HEK293 (cell line): Measurements from ENCODE around the gene CFAP157.

Experiments used
- CTCF ChIA-PET: fragments of 350-600 bp; formaldehyde crosslinking; extraction: SDS; loops from one replicate; lab custom pipeline; 2021; ENCODE audit warnings: antibody characterized with exemption; lab: Yijun Ruan, JAX
- POLR2A ChIA-PET: fragments of 300-600 bp; formaldehyde crosslinking; extraction: SDS; loops from one replicate; lab custom pipeline; 2020; ENCODE audit warnings: antibody characterized with exemption, inconsistent platforms; lab: Yijun Ruan, JAX
- H3K27ac ChIP-seq: fragments of 200-500 bp; sonication (Bioruptor generic); 2 replicates; pipeline ENCODE4 v1.5.1; 2014; ENCODE audit warnings: low read depth, low read length, control low read depth, inconsistent platforms; ENCODE audit errors: extremely low read depth
- H3K36me3 ChIP-seq, 2 experiments: fragments of 200-500 bp in 1 of 2; sonication (Bioruptor generic) in 1 of 2; 1 replicate in 1 of 2; 2 replicates in 1 of 2; pipeline ENCODE4 v1.5.1; 2014 to 2017; ENCODE audit warnings: inconsistent platforms in 2 of 2, low read length in 2 of 2; ENCODE audit not compliant: control insufficient read depth in 2 of 2, insufficient read depth in 1 of 2
- H3K4me1 ChIP-seq: fragments of 200-500 bp; sonication (Bioruptor generic); 2 replicates; pipeline ENCODE4 v1.5.1; 2014; ENCODE audit warnings: mild to moderate bottlenecking, low read length, inconsistent platforms; ENCODE audit not compliant: control insufficient read depth, insufficient read depth
- H3K4me3 ChIP-seq: 2 replicates; pipeline ENCODE4 v1.5.1; 2011; ENCODE audit warnings: low read depth, mild to moderate bottlenecking, control low read depth, low read length, moderate library complexity
- H3K9me3 ChIP-seq: fragments of 200-500 bp; sonication (Bioruptor generic); 2 replicates; pipeline ENCODE4 v1.5.1; 2014; ENCODE audit warnings: low read depth, low read length, inconsistent platforms; ENCODE audit not compliant: control insufficient read depth, insufficient read depth
- BCL11A ChIP-seq: fragments of 450-650 bp; formaldehyde crosslinking; IDR thresholded peaks from 2 replicates; pipeline ENCODE4 v1.5.1; 2016; ENCODE audit warnings: low read depth, missing biosample characterization, missing genetic modification characterization
- GLIS1 ChIP-seq: fragments of 450-650 bp; formaldehyde crosslinking; IDR thresholded peaks from 2 replicates; pipeline ENCODE4 v1.5.1; 2016; ENCODE audit warnings: missing biosample characterization, missing genetic modification characterization
- HOXC10 ChIP-seq: sonication (generic); formaldehyde crosslinking; IDR thresholded peaks from 2 replicates; pipeline ENCODE4 v1.8.1; 2023; ENCODE audit warnings: mild to moderate bottlenecking, missing genetic modification reagents
- KLF8 ChIP-seq: fragments of 450-650 bp; formaldehyde crosslinking; IDR thresholded peaks from 2 replicates; pipeline ENCODE4 v1.5.1; 2016; ENCODE audit warnings: missing biosample characterization, missing genetic modification characterization
- PRDM6 ChIP-seq: fragments of 450-650 bp; formaldehyde crosslinking; IDR thresholded peaks from 2 replicates; pipeline ENCODE4 v1.5.1; 2017; ENCODE audit warnings: missing biosample characterization, missing genetic modification characterization
- SP2 ChIP-seq: fragments of 450-650 bp; formaldehyde crosslinking; IDR thresholded peaks from 2 replicates; pipeline ENCODE4 v1.5.1; 2016; ENCODE audit warnings: missing biosample characterization, missing genetic modification characterization
- ZBTB17 ChIP-seq: fragments of 450-650 bp; formaldehyde crosslinking; IDR thresholded peaks from 2 replicates; pipeline ENCODE4 v1.5.1; 2016; ENCODE audit warnings: missing biosample characterization, missing genetic modification characterization
- ZNF112 ChIP-seq: fragments of 450-650 bp; formaldehyde crosslinking; IDR thresholded peaks from 2 replicates; pipeline ENCODE4 v1.5.0; 2017; ENCODE audit warnings: missing biosample characterization, missing genetic modification characterization
- ZNF121 ChIP-seq: fragments of 450-650 bp; formaldehyde crosslinking; IDR thresholded peaks from 2 replicates; pipeline ENCODE4 v1.5.1; 2016; ENCODE audit warnings: missing biosample characterization, missing genetic modification characterization
- ZNF18 ChIP-seq: fragments of 450-650 bp; formaldehyde crosslinking; IDR thresholded peaks from 2 replicates; pipeline ENCODE4 v1.5.1; 2016; ENCODE audit warnings: missing biosample characterization, missing genetic modification characterization
- ZNF202 ChIP-seq: fragments of 450-650 bp; formaldehyde crosslinking; IDR thresholded peaks from 2 replicates; pipeline ENCODE4 v1.5.1; 2016; ENCODE audit warnings: missing biosample characterization, missing genetic modification characterization, borderline replicate concordance
- ZNF274 ChIP-seq, 2 experiments: fragments of 200-500 bp in 1 of 2; fragments of 450-650 bp in 1 of 2; sonication (Bioruptor generic) in 1 of 2; formaldehyde crosslinking in 1 of 2; IDR thresholded peaks; 2 replicates each; pipeline versions ENCODE4 v1.5.1 to v1.6.1; 2014 to 2016; ENCODE audit warnings: borderline replicate concordance in 1 of 2, inconsistent platforms in 1 of 2, low read length in 1 of 2, missing biosample characterization in 1 of 2, missing genetic modification characterization in 1 of 2
- ZNF335 ChIP-seq: fragments of 450-650 bp; formaldehyde crosslinking; conservative IDR thresholded peaks from 2 replicates; pipeline ENCODE4 v1.5.1; 2016; ENCODE audit warnings: missing biosample characterization, missing genetic modification characterization
- ZNF426 ChIP-seq: fragments of 450-650 bp; formaldehyde crosslinking; IDR thresholded peaks from 2 replicates; pipeline ENCODE4 v1.5.1; 2017; ENCODE audit warnings: missing biosample characterization, missing genetic modification characterization, mild to moderate bottlenecking, inconsistent platforms, moderate library complexity
- ZNF561 ChIP-seq: fragments of 450-650 bp; IDR thresholded peaks from 2 replicates; pipeline ENCODE4 v1.5.1; 2018; ENCODE audit warnings: missing biosample characterization, missing genetic modification characterization, borderline replicate concordance
- ZNF596 ChIP-seq: fragments of 450-650 bp; IDR thresholded peaks from 2 replicates; pipeline ENCODE4 v1.5.0; 2018; ENCODE audit warnings: missing biosample characterization, mild to moderate bottlenecking, missing genetic modification characterization, moderate library complexity
- ZNF623 ChIP-seq: fragments of 450-650 bp; formaldehyde crosslinking; IDR thresholded peaks from 2 replicates; pipeline ENCODE4 v1.5.1; 2016; ENCODE audit warnings: missing biosample characterization, missing genetic modification characterization
- ZNF660 ChIP-seq: fragments of 450-650 bp; IDR thresholded peaks from 2 replicates; pipeline ENCODE4 v1.5.1; 2018; ENCODE audit warnings: missing biosample characterization, mild to moderate bottlenecking, missing genetic modification characterization
- ZNF677 ChIP-seq: fragments of 450-650 bp; IDR thresholded peaks from 2 replicates; pipeline ENCODE4 v1.5.0; 2018; ENCODE audit warnings: missing biosample characterization, mild to moderate bottlenecking, missing genetic modification characterization, moderate library complexity
- ZNF76 ChIP-seq: fragments of 450-650 bp; formaldehyde crosslinking; IDR thresholded peaks from 2 replicates; pipeline ENCODE4; 2016; ENCODE audit warnings: low read depth, missing biosample characterization, missing genetic modification characterization, borderline replicate concordance
- ZNF792 ChIP-seq: fragments of 450-650 bp; formaldehyde crosslinking; IDR thresholded peaks from 2 replicates; pipeline ENCODE4 v1.5.1; 2016; ENCODE audit warnings: missing biosample characterization, missing genetic modification characterization
- ZSCAN23 ChIP-seq: fragments of 450-650 bp; formaldehyde crosslinking; IDR thresholded peaks from 2 replicates; pipeline ENCODE4 v1.5.1; 2016; ENCODE audit warnings: missing biosample characterization, missing genetic modification characterization
- TF ChIP-seq, protein P1 (sequence below): fragments of 450-650 bp; formaldehyde crosslinking; IDR thresholded peaks from 2 replicates; pipeline ENCODE4 v1.5.1; 2016; ENCODE audit warnings: missing biosample characterization, missing genetic modification characterization
- TF ChIP-seq, protein P2 (sequence below): fragments of 450-650 bp; formaldehyde crosslinking; IDR thresholded peaks from 2 replicates; pipeline ENCODE4 v1.5.1; 2016; ENCODE audit warnings: missing biosample characterization, missing genetic modification characterization
- TF ChIP-seq, protein P3 (sequence below): fragments of 450-650 bp; formaldehyde crosslinking; IDR thresholded peaks from 2 replicates; pipeline ENCODE4 v1.5.1; 2016; ENCODE audit warnings: missing biosample characterization, missing genetic modification characterization

The CFAP157 gene

GRCh38 chr9:127753622-127754021 is 46.8 kb downstream of the CFAP157 start:
- TF ChIP-seq ZNF596 (tag by site-specific recombination) (no peak), ZNF335 (tag by site-specific recombination) (no peak), KLF8 (tag by site-specific recombination) (no peak), ZNF112 (tag by site-specific recombination) (no peak), ZNF18 (no peak), ZNF202 (tag by site-specific recombination) (no peak), GLIS1 (no peak), ZNF677 (no peak), ZNF660 (tag by site-specific recombination) (no peak), BCL11A (tag by site-specific recombination) (no peak), ZNF623 (no peak), ZNF76 (tag by site-specific recombination) (no peak)
- TF ChIP-seq, protein P1, sequence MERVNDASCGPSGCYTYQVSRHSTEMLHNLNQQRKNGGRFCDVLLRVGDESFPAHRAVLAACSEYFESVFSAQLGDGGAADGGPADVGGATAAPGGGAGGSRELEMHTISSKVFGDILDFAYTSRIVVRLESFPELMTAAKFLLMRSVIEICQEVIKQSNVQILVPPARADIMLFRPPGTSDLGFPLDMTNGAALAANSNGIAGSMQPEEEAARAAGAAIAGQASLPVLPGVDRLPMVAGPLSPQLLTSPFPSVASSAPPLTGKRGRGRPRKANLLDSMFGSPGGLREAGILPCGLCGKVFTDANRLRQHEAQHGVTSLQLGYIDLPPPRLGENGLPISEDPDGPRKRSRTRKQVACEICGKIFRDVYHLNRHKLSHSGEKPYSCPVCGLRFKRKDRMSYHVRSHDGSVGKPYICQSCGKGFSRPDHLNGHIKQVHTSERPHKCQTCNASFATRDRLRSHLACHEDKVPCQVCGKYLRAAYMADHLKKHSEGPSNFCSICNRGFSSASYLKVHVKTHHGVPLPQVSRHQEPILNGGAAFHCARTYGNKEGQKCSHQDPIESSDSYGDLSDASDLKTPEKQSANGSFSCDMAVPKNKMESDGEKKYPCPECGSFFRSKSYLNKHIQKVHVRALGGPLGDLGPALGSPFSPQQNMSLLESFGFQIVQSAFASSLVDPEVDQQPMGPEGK (tag by site-specific recombination): no peak
- TF ChIP-seq, protein P2, sequence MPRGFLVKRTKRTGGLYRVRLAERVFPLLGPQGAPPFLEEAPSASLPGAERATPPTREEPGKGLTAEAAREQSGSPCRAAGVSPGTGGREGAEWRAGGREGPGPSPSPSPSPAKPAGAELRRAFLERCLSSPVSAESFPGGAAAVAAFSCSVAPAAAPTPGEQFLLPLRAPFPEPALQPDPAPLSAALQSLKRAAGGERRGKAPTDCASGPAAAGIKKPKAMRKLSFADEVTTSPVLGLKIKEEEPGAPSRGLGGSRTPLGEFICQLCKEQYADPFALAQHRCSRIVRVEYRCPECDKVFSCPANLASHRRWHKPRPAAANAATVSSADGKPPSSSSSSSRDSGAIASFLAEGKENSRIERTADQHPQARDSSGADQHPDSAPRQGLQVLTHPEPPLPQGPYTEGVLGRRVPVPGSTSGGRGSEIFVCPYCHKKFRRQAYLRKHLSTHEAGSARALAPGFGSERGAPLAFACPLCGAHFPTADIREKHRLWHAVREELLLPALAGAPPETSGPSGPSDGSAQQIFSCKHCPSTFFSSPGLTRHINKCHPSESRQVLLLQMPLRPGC (tag by site-specific recombination): no peak
- CTCF ChIA-PET: interaction anchor here (0.6 to 2.0 kb wide), 2 partner anchors 19 to 189 kb away, joined by 4 to 8 read pairs; partner anchors contain the start of gene TOR2A
- H3K36me3 ChIP-seq: no peaks in the 10 kb centered on the region
- H3K4me3 ChIP-seq: no peak overlapping the region
- H3K4me1 ChIP-seq: 0 out of 2 replicates have a peak, but pooled peaks cover 2% of the 10 kb centered on the region
- no peak overlapping the region for H3K27ac ChIP-seq
- POLR2A ChIA-PET: interaction anchor here (1.1 kb wide), 1 partner anchor 18 kb away, joined by 5 read pairs; no protein-coding TSS in a partner anchor
- H3K9me3 ChIP-seq: no peaks in the 10 kb centered on the region

DNA sequence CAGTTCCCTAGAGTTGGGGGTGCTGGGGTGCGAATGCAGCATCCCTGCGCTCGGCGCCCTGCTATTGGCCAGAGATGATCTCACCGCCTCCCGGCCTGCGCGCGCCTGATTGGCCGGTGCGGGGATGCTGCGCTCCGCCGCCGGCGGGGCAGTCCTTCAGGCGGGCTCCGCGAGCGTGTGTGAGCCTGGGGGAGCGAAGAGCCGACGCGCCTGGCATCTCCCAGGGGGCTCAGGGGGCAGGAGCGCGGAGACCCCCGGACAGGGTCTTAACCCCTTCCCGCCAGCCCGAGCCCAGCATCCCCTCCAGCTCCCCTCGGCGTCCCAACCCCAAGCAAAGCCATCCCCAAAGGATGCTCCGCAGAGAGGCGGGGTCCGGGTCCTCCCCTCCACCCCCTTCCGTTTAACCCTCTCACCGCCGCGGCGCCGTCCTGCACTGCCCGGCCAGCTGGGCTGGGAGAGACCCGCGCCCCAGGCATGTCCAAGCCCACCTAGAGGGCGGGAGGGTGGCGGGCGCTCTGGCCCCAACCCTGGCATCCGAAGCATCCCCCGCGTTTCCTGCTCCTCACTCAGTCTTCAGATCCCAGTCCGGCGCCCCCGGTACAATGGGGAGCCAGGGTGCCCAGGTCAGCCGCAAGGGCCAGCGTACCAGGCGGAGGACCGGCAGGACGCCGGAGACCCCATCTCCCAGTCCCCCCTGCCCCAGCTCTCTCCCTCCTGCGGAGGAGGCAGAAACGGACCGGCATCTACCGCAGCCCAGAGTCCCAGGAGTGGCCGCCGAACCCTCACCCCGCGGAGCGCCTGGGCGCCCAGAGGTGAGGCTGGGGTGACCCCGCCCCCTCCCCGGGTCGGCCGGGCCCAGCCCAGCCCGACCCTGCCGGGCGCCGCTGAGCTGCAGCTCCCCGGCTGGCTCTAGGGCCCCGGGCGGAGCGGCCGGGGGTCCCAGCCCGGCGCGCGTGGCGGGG is 47.6 kb downstream of the CFAP157 start:
- CTCF ChIA-PET: interaction anchor here (0.6 to 2.0 kb wide), 2 partner anchors 20 to 188 kb away, joined by 4 to 8 read pairs; partner anchors contain the start of gene TOR2A
- Histone ChIP-seq H3K36me3 (no peaks in the 10 kb centered on the region), H3K4me3 (peak overlapping the region; percentile 30), H3K9me3 (no peaks in the 10 kb centered on the region), H3K27ac (no peak overlapping the region; the same call in 1 of the 2 replicates), H3K4me1 (0 out of 2 replicates have a peak, but pooled peaks cover 2% of the 10 kb centered on the region)
- POLR2A ChIA-PET: interaction anchor here (1.1 kb wide), 1 partner anchor 17 kb away, joined by 5 read pairs; no protein-coding TSS in a partner anchor
- TF ChIP-seq ZNF121 (no peak), ZSCAN23 (tag by site-specific recombination) (no peak), HOXC10 (no peak), SP2 (tag by site-specific recombination) (peak; percentile 86), ZNF792 (tag by site-specific recombination) (no peak), ZNF274 (IDR thresholded peaks at IDR 0.05; ENCODE audit: low read length) (no peak), ZNF274 (tag by site-specific recombination; IDR thresholded peaks at IDR 0.05; ENCODE audit: borderline replicate concordance) (no peak), ZNF426 (tag by site-specific recombination) (no peak), ZNF561 (tag by site-specific recombination) (no peak), ZNF202 (tag by site-specific recombination) (no peak), PRDM6 (tag by site-specific recombination) (no peak), ZBTB17 (tag by site-specific recombination) (peak; percentile 87)
- TF ChIP-seq, protein P3, sequence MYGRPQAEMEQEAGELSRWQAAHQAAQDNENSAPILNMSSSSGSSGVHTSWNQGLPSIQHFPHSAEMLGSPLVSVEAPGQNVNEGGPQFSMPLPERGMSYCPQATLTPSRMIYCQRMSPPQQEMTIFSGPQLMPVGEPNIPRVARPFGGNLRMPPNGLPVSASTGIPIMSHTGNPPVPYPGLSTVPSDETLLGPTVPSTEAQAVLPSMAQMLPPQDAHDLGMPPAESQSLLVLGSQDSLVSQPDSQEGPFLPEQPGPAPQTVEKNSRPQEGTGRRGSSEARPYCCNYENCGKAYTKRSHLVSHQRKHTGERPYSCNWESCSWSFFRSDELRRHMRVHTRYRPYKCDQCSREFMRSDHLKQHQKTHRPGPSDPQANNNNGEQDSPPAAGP (tag by site-specific recombination): no peak
